HG02840 (cell line): ENCODE measurements around the gene HNRNPA2B1.
"Not testable (repeated sequence)": the region's sequence is repeated elsewhere in the genome, so short reads cannot be mapped to it uniquely, and the experiment has no call there.

Experiments
- ATAC-seq: cut with Tn5 transposase; IDR thresholded peaks from one replicate; pipeline ENCODE4 v1.9.1; 2021; ENCODE audit warnings: mild to moderate bottlenecking, moderate library complexity, moderate number of reproducible peaks; ENCODE audit not compliant: unreplicated experiment, low FRiP score

HNRNPA2B1 gene

DNA sequence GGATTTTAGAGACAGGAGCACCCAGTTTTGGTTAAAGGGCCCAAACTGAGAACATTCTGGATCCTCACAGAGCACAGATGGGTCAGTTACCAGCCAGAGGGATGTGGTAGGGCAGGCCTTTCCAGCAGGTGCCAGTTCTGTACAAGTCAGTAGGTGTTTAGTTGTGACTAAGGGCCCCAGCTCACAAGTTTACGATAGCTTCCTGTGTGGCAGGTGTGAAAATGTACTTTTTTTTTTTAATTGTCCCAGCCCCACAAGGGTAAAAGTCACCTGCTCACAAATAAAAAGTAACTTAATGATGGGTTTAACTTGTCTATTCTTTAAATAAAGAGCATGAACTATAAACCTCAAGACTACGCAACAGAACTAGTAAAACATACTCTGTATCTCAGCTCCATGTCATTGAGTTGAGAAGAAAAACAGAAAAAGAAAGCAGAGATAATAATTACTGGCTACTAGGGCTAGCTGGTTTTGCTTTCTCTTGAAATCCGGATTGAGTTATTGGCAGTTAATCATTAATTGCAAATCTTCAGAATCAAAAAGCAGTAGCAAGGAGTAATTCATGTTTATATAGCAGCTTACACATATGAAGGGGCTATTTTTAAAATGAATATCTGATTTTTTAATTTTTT, 33.1 kb downstream of the HNRNPA2B1 start:
- ATAC-seq = peak; percentile 69

GRCh38 chr7:26166684-26167266, 33.8 kb downstream of the HNRNPA2B1 start:
- no peak for ATAC-seq

DNA sequence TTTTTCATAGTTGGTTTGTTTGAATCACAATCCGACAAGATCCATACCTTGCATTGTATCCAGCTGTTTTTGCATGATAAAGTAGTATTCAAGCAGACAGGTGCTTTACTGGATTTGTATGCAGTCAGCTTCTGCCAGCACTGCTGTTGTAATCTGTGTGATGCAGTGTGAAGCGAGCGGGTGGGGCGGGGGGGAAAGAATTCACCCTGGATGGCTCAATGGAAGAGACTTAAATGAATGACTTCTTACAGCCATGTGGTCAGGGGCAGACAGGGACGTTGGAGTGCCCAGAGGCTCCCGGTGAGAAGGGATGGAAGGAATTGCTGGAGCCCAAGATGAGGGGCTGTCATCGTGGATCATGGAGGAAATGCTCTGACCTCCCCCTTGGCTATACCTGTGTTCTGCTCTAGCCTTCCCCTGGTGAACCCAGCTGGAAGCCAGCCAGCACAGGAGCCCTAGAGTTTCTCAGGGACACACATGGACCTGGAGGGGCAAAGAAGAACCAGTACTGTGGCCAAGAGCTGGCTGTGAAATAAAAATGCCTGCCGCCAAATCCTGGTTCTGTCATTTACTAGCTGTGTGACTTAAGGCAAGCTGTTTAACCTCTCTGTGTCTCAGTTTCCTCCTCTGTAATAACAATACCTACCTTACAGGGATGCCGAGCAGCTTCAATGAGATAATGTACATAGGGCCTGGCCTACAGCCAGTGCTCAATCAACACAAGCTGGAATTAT, 34.4 kb downstream of the HNRNPA2B1 start:
- ATAC-seq = no peak

DNA sequence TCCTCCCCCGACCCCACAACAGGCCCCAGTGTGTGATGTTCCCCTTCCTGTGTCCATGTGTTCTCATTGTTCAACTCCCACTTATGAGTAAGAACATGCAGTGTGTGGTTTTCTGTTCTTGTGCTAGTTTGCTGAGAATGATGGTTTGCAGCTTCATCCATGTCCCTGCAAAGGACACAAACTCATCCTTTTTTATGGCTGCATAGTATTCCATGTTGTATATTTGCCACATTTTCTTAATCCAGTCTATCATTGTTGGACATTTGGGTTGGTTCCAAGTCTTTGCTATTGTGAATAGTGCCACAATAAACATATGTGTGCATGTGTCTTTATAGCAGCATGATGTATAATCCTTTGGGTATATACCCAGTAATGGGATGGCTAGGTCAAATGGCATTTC, 36.7 kb downstream of the HNRNPA2B1 start:
- ATAC-seq = not testable (repeated sequence)

DNA sequence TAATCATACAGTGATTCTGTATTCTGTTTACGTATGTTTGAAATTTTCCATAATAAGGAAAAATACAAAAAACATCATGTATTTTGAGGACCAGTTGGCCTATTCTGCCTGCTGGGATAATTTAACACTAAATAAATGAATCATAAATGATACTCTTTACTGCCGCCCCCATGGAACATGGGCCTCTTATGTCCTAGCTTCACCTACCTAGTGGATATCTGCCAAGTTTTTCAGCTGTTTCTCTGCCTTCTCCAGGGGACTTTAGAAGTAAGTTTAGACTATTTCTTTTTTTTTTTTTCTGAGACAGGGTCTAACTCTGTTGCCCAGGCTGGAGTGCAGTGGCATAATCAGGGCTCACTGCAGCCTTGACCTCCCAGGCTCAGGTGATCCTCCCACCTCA, 38.1 kb downstream of the HNRNPA2B1 start:
- ATAC-seq = no peak

GRCh38 chr7:26160896-26161295, 39.6 kb downstream of the HNRNPA2B1 start:
- no peak for ATAC-seq

DNA sequence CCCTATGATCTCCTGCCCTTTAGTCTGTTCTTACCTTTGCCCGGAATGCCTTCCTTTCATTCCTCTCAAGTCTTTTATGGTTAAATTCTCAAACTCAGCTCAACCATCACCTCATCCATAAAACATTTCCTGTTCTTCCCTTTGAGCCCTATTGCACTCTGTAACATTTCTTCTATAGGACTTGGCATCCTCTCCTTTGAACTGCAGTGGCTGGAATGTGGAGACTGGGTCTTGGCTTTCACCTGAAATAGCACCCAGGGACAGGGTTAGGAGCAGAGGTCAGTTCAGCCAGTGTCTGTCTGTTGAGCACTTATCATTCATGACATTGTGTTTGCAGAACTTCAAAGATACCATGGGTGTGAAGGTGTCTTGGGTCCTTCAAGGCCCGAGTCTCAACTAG, 41.3 kb downstream of the HNRNPA2B1 start:
- no peak for ATAC-seq

DNA sequence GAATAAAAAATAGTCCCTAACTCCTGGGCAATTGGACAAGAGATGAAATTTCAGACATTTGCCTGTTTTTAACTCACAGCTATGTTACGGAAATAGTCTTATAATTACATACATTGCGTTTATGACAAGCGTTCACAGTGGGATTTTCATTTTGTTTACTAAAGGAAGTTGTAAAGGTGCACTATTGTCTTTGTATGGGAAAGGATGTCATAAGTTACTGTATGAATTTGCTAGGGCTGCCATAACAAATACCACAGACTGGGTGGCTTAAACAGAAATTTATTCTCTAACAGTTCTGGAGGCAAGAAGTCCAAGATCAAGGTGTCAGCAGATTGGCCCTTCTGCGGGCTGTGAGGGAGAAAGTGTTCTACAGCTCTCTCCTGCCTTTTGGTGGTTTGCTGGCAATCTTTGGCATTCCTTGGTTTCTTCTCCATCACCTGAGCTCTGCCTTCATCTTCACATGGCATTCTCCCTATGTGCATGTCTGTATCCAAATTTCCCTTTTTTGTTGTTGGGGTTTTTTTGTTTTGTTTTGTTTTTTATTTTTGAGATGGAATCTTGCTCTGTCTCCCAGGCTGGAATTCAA, 42.9 kb downstream of the HNRNPA2B1 start:
- ATAC-seq = no peak

- peak; percentile 29 for ATAC-seq
Measured at GRCh38 chr7:26156451-26157420, 43.8 kb downstream of the HNRNPA2B1 start.

DNA sequence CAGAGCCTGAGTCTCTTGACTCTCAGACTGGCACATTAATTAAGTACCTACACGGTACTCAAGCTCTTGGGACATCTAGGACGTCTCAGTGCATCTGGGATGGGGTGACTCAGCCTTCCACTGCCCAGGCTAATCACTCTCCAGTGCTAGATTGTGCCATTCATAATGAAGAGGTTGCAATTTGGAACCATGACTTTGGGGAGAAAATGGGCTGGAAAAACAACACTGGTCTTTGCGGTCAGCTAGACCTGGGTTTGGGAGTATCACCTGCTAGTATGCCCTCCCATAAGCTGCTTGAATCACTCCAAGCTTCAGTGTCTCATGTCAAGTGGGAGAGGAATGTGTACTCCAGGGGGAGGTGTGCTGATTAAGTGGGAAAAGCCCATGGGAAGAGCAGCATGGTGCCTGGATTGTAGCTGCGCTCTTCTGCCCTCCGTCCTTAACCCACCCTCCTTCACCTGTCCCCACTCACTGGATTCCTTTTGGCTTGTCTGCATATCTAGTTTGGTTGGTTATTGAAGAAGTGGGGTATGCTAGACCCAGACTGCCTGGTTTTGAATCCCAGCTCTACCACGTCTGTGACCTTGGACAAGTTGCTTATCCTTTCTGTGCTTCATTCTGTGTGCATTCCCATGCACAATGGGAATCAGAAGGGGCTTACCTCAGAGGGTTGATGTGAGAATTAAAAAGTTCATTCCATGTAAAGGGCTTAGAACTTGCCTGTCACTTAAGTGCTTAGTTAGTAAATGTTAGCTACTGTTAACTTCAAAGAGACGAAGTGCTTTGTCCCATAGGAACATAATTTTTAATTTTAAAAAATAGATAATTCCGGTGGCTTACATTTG, 44.8 kb downstream of the HNRNPA2B1 start:
- no peak for ATAC-seq

DNA sequence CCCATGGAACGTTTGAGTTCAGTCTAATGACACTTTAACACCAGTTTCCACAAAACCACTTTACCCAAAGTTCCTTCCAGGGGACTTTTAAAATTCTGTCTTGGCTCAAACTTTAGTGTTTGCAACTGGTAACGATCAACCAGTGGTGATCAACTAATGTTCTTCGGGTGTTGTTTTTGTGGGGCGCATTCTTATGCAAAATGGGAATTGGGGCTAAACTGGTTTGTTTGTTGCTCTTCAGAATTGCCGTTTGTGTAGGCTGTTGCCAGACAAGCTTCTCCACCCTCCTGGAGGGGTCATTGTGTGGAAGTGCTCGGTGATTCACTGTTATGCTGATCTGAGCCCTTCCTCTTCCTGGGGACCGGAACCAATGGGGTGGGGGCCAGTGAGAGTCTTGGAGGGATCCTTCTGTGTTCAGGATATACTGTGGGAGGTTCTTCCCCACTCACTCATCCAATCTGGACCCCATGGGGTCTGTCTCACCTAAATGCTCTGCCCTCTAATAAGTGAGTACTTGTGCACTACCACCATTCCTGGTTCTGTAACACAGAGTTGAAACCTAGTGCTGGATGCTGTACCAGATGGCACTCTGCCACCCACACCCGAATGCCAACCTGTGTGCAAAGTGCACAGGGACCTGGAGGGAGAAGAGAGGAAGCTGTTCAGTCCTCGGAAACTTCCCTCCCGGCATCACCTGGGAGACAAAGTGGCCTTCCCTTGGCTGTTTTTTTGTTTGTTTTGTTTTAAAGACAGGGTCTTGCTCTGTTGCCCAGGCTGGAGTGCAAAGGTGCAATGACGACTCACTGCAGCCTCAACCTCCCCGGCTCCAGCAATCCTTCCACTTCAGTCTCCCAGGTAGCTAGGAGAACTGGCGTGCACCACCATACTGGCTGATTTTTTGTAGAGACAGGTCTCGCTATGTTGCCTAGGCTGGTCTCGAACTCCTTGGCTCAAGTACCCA, 46.4 kb downstream of the HNRNPA2B1 start:
- ATAC-seq = no peak

- ATAC-seq = no peak
Measured at GRCh38 chr7:26153241-26153822, 47.2 kb downstream of the HNRNPA2B1 start.

DNA sequence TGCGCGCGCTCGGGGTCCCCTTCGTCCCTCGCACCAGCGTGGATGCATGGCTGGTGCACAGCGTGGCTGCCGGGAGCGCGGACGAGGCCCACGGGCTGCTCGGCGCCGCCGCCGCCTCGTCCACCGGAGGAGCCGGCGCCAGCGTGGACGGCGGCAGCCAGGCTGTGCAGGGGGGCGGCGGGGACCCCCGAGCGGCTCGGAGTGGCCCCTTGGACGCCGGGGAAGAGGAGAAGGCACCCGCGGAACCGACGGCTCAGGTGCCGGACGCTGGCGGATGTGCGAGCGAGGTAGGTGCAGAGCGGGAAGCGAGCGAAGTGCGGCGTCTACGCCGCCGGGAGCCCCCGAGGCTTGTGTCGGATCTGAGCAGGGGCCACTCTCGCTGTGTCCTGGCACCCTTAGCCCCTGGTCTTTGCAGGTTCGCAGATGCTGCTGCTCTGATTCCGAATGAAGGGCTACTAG, 47.7 kb downstream of the HNRNPA2B1 start:
- ATAC-seq = peak; percentile 18

GRCh38 chr7:26151953-26152781, 48.4 kb downstream of the HNRNPA2B1 start, which contains the start of gene NFE2L3:
NFE2L3 (plus strand) TSS chr7:26152198; CDS start chr7:26152499, 301 bp downstream.
- peak; percentile 61 for ATAC-seq

GRCh38 chr7:26151650-26151952, 48.9 kb downstream of the HNRNPA2B1 start:
- no peak for ATAC-seq

- no peak for ATAC-seq
Measured at GRCh38 chr7:26151096-26151495, 49.5 kb downstream of the HNRNPA2B1 start.

DNA sequence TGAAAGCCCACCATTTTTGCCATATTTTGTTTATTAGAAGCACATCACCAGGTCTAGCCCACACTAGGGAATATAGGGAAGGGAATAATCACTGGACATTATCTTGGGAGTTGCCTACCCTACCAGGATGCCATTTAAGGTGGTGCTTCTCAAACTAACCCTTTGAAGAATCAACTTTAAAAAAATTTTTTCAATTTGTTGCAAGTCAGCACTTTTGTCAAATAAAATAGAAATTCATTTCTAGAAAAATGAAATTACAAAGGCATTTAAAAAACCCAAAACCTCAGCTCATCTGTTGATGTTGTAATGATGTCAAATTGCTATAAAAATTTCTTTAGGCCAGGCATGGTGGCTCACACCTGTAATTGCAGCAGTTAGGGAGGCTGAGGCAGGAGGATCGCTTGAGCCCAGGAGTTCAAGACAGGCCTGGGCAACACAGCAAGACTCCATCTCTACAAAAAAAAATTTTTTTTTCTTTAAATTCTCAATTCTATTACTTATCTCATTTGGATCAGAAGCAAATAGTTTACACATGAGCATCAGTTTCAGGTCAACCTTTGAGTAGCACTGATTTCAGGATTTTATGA, 51.1 kb downstream of the HNRNPA2B1 start:
- ATAC-seq = no peak
